Measurements from ENCODE around the gene ADRA2B.
"Not testable (repeated sequence)": the region's sequence is repeated elsewhere in the genome, so short reads cannot be mapped to it uniquely, and the experiment has no call there.

ADRA2B gene

DNA sequence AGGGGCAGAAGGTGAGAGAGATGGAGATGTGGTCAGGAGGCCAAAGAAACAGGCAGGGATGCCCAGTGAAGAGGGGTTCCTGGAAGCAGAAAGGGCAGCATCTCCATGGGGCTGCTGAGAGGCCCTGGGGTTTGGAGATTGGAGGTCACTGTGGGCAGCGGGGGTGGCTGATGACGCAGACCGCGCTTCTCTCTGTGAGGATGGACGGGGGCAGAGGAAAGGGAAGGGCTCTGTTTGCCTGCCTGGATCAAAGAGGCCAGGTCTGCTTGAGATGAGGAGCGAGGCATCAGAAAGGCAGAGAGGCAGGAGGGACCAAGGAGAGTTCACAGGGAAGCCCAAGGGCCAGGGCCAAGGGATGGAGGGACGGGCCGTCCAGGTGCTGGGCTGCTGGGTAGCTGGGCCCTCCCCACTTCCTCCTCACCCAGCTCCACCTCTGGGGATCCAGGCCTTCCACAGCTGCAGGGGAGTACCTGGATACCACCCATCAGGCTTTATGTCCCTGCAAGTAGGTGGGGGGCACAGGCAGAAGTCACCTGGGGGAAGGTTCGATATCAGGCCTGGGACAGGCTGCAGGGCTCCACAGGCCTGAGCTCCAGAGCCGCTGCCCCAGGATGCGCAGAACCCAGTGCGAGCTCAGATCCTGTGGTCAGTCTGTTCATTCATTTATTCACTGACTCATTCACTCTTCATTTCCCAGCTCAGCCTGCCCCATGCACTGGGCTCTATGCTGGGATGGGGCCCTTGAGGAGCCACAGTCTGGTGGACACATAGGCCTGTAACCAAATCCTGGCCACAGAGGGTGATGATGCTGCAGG is 30.6 kb downstream of the ADRA2B start:
- no peak for DNase-seq

DNA sequence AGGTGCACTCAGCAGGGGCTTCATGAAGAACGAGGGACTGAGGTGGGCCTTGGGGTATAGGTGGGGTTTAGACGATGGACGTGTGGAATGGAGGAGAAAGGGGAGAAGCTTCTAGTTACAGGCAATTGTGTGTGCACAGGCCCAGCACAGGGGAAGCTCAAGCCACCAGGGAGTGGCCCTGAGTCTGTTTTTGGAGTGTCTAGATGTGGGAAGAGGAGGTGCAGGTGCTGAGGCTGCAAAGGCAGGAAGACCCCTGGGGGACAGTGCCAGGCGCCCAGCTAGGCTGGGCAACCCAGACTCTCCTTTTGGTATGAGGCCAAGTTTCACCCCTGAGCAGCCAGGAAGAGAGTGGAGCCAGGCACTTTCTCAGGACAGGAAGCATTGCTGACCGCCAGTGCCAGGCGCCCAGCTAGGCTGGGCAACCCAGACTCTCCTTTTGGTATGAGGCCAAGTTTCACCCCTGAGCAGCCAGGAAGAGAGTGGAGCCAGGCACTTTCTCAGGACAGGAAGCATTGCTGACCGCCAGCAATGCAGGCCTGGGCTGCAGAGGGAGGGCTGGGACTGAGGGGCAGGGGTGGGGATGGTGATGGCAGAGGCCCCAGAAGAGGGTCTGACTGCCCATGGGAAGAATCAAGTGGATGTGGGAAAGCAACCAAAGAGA is 31.4 kb downstream of the ADRA2B start:
- DNase-seq: not testable (repeated sequence)

DNA sequence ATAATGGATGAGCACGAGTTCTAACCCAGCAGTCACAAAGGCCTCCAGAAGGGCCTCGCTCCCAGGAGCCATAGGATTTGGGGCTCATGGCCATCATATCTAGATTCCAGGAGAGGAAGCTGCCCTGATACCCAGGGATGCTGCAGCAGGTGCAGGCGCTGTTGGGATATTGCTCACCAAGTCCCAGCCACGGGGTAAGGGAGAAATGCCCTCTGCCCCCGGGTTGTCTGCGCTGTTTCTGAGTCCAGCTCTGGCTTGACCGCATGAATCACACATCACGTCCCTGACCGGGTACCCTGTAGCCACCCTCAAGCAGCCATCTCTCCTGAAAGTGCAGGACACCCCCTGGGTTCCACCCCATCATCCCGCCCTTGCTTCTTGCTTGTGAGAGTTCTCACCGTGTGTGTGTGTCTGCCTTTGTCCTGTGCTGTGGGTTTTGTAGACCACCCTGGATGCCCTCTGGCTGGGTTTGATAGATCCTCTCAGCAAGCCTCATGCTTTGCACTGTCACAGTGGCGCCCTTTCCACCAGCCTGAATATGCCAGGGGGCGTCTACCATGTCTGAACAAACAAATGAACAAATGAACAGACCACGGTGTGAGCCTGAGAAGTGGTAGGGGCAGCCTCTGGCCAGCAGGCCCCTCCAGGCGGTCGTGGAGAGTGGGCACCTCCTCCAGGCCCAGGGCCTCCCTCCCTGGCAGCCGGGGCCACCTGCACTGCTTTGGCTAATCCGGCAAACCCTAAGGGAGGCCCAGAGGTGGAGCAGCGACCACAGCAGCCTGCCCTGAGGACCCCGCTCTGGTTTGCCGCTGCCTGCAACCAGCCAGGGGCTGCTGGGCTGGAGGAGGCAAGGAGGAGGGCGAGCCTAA is 32.1 kb downstream of the ADRA2B start:
- no peak for DNase-seq

DNA sequence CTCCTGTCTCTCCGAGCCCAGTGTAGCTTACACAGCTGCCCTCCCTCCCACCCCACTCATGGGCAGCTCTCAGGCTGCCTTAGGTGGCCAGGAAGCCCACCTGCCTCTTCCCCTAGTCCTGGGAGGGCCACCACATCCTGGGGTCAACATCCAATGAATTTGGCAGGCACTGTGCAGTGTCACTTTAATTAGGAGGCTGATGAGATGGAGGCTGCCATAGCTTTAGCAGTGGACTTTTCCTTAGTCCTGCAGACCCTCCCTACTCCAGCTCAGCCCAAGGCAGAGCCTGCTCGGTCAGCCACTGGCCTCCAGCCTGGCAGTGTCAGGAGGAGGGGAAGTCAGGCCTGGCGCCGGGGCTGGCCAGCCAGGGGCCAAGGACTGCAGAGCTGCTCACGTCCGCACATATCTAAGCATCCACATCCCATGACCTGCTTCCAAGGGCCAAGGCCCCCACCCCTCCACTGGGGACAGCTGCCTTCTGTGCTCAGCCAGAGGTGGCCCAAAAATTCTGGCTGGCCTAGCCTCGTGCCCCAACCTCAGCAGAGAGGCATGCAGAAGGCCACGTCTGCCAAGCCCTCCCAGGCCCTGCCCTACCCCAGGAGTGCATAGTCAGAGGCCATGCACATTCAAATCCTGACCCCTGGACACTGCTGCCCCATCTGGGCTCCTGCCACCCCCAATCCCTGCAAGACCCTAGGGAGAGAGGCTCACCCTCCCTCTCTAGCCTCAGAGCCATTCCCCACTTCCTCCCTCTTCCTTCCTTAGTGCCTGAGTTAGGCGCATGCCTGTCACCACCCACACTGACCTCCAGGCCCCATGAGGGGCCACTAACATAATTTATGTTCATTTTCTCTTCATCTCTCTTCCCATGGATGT is 33.1 kb downstream of the ADRA2B start:
- no peak for DNase-seq

DNA sequence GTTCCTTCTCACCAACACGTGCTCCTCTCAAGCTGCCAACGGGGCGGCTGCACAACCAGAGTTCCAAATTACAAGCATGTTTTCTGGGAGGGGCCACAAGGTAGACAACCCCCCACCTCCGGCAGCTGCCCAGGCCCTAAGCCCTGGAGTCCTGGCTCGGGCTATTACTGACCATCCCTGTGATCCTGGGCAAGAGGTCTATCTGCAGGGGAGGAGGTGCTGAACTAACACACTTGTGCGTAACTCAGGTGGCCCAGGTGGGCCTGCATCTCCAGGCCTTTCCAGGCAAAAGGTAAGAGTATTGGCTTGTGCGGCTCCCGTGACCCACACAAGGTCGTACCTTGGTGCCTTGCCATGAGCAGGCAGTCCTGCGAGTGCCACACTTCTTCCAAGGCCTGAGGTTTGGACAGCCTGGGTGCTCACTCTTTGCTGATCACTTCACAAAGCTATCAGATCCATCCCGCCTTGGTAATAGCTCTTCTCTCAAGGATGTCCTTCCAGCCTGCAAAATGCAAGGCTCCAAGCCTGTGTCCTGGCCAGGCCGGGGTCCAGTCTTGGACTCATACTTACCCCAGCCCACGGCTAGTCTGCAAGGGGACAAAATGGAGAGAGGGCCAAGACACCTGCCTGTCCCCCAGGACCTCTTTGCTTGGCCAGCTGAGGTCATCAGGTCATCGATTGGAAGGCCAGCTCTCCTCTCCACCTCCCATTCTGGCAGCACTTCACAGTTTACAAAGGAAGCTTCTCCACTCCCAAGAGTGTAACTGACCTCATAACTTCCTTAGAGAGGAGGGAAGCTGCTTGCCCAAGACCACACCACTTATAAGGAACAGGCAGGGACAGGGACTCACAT is 33.9 kb downstream of the ADRA2B start:
- DNase-seq: no peak

DNA sequence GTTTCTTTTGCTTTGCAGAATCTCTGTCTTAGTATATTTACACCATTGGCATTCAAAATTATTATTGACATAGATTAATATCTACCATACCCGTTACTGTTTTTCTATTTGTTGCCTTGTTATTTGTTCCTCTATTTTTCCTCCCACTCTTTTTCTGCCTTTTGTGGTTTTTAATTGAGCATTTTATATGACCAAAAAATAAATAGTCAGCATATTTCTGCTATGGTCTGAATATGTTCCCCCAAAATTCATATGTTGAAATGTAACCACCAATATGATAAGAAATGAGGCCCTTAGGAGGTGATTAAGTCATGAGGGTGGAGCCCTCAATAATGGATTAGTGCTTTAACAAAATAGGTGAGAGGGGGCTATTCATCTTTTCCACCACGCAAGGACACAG is 35.3 kb downstream of the ADRA2B start:
- DNase-seq: no peak

DNA sequence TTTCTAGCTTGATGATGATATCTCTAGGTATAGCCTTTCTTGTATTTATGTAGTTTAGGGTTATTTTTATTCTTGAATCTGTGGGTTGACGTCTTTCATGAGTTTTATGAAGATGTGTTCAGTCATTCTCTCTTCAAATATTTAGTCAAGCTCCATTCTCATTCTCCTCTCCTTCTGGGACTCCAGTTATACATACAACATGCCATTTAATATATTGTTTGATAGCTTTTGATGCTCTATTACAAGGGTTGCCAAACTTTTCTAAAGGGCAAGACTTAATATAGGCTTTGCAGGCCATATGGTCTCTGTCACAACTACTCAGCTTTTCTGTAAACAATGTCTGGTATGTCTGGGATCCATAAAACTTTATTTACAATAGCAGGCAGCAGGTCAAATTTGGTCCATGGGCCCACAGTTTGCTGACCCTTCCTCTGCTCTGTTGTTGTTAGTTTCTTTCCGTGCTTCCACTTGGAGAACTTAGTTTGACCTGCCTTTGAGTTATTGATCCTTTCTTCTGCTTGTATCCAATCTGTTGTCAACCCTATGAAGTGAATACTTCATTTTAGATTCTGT is 41.1 kb downstream of the ADRA2B start:
- no peak for DNase-seq

DNA sequence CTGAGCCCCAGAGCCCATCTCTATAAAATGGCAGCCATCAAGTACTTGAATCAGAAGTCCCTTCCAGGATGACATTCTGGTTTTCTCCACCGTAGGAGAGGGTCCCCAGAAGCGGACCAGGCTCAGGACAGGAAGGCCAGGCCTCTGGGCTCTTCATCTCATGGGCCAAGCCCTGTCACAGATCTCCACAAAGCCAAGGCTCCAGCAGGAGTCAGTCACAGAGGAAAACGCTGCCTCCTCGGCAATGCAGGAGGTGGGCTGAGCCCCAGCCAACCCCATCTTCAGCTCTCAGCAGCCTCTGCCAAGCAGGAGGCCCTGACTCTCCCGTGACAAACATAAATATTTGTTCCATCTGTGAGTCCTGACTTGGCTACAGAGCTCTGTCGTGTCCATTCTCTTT is 42.2 kb downstream of the ADRA2B start:
- DNase-seq: no peak

DNA sequence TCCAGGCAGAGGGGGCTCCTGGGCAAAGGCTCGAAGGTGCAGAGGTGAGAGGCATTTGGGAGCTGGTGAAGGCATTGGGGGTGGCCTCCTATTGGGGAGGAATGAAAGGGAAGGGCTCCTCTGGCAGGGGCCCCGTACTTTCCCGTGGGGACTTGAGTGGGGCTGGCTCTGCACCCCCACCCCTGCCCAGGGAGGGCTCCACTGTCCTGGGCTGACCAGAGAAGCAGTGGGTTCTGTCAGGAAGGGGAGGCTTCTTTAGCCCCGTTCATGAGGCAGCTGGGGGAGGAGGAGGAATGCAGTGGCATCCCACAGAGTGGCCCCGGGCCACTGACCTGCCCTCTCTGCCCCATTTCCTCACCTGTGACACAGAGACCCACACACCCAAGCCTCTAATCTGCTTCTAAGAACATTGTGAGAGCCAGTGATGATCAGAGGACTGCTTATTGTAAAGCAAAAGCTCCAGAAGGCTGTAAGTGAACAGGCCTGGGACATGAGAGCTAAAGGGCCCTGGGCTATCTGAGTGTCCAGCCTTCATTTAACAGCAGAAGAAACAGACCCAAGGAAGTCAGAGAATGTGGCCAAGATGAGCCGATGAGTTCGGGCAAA is 43.1 kb downstream of the ADRA2B start:
- DNase-seq: no peak

DNA sequence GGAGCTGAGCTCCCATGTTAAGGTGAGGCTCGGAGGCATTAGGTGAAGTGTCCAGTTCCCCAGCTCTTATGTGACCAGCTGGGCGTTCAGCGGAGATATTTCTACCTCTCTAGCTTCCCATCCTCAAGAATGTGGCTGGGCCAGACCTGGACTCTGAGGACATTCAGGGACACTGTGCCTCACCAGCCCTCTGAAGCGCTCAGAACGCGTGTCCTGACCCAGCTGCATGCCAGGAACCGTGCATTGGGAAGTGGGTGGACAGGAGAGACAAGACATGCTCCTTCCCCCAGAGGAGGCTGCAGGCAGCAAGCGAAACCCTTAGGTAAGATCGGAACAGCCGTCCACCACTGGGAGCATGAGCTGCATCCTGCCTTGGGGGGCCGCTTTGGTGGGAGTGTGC is 43.6 kb downstream of the ADRA2B start:
- DNase-seq: no peak

DNA sequence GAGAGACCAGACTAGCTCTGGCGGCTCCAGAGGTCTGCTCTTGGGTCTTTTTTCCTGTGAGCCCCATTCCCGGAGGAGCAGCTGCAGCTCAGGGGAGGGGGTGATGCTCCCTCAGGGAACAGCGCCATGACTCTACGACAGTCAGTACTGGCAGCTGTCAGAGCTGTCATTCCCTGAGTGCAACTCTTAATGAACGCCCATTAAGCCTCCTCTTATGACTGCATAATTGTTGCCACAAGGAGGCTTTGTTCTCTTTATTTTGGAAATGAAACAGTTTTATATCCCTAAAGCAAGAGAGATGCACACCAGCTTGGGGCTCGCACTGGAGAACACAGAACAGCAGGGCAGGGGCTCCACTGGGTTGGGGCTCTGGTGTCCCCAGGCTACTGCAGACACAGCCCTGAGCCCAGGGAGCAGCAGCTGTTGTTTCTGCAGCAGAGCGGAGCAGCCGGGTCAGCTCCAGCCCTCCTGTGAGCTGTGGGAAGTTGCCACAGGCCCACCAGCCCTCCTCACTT is 44.3 kb downstream of the ADRA2B start:
- DNase-seq: not testable (repeated sequence)

DNA sequence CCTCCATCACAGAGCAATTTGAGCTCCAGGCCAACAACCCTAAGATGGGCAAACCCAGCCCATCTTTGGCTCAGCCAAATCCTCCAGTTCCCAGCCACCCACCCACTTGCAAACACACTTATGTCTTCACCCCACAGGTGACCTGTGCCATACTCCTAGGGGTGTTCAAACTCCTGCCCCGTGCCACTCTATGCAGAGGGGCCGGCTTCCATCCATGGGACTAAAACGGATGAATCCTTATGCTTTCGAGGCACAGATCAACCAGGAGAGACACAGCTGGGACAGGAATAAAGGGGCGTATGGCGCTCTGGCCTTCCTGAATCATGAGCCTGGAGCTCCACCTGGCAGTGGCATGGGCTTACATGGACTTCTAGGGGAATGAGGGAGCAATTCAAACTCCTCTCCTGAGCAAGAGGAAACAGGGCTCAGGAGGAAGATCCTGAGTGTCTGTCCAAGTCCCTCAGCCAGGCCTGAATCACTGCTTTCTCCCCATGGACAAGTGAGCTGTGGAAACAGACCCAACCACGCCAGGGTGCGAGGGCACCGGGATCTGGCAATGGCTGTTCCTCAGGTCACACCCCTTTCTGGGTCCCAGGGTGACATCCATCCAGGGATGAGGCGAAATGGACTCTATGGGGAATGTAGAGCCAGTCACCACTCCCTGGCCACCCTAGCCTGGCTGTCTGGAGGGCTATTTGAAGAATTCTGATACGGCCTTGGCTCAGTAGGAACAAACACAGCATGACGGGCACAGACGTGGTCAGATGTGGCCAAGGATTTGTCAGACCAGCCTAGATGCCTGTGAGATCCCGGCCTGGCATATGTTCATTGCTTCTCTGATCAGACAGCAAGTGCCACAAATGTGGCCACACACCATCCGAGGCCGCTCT is 45.0 kb downstream of the ADRA2B start:
- not testable (repeated sequence) for DNase-seq

DNA sequence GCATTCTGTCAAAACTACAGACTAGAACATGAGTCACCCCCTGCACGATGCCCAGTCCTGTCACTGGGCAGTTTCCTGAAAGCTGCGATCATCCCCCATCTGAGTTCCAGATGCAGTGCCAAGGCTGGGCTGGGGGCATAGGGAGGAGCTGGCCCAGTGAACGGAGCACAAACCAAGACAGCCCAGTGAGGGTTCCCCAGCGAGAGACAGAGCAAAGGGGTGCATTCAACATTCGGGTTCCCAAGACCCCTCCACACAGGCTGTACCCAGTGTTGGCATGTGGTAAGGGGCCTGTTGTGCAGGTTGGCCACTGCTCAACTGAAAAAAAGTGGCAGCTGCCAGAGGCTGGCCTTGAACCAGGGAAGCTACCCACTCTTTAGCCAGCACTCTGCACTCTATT is 46.0 kb downstream of the ADRA2B start:
- DNase-seq: not testable (repeated sequence)

DNA sequence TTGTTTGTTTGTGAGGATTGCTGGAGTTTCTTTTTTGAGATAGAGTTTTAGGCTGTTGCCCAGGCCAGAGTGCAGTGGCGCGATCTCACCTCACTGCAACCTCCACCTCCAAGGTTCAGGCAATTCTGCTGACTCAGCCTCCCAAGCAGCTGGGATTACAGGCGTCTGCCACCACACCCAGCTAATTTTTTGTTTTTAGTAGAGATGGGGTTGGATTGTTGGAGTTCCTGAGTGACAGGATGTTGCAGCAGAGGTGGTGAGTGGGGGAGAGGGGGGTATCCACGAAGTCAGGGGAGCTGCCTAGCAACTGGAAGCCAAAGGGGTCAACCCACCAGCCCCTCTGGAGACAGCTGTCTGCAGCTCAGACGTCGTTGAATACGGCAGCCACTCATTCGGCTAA is 46.5 kb downstream of the ADRA2B start:
- DNase-seq: not testable (repeated sequence)

DNA sequence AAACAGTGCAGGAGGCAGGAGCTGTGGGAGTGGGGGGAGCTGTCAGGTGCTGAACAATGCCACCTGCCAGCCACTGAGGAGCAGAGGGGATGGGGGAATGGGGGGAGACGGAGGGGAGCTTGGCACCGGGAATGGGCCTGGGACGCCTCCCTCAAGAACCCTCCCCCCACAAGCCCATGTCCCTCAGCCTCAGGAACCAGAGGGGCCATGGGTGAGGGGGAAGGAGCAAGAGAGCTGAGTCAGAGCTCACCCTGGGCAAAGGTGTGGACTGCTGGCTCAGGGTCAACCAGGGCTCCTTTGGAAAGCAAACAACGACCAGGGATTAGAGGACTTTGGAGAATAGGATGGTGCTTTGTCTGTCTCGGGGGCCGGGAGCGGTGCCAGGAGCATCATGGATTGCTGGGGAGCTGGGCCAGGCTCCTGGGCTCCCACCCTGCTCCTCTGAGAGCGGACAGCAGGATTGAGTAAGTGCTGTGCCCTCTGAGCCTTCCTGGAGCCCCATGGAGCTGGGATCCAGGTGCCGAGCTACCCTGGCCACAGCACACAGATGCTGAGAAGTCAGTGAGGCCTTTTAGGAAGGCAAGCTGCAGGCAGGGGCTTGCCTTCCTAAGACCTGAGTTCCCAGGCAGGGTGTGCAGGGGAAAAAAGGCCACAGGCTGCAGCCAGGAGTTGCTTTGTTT is 48.3 kb downstream of the ADRA2B start:
- not testable (repeated sequence) for DNase-seq

DNA sequence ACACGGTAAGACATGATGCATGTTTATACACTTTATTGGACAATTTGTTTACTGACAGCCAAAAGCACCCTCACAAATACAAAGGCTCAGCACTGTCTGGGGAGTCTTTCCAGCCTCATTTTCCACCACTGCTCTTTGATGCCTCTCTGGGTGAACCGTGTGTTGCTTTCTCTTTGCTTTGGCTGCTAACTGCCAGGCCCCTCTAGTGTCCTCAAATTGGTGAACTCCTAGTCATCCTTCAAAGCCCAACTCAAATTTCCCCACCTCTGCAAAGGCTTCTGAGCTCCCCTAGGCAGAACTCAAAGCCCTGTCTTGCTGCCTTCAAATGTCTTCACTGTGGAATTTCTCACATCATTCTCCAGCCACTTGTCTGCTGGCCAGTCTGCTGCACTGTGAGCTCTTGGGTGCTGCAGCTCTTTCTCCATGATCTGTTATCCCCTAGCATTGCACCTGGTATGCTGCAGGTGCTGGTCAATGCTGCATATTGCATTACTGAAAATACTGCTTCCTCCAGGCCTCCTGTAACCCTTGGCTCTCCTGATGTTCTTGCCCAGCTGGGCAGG is 49.2 kb downstream of the ADRA2B start:
- not testable (repeated sequence) for DNase-seq

DNA sequence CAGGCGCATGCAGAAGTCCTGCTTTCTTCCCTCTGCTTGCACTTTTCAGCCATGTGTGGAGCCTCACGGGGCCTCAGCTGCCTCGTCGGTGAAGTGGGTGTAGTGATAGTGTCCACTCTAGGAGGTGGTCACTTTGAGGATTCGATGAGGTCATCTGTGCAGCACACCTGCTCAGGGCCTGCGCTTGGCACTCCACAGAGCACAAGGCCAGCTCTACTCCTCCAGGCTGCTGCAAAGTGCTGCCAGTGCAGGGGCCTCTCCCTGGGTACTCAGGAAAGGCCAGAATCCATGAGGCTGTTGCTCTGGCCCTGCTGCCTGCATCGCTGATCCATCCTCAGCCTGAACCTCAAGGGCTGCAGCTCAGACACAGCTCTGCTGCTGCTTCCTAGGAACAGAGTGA is 49.9 kb downstream of the ADRA2B start:
- not testable (repeated sequence) for DNase-seq

DNA sequence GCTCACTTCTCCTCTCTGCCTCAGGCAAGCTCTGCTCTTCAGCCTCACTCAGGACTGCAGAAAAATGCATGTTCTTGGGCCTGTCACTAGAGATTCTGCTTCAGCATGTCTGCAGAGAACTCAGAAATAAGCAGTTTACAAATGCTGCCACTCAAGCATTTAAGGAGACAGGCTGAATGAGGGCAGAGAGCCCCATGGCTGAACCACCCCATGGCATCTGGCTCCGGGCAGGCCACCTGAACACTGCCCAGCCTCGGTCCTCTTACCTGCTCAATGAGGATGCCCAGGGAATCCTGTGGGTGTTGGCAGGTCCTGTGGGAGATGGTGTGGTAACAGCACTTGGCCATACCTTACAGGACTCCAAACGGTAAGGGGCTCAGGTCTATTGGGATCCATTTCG is 50.4 kb downstream of the ADRA2B start:
- DNase-seq: not testable (repeated sequence)

Data from stimulated activated CD4-positive, alpha-beta T cell treated with anti-CD3 and anti-CD28 coated beads, Interleukin-4, amount 100 ng/mL, for 4 hours (primary cell).